Measurements from ENCODE around the gene ETV5. TPM values are rescaled to one million over a fixed set of nuclear protein-coding genes. Genes with fewer than 3 reads are reported as not detected.

Gene ETV5
- polyA plus RNA-seq, 2 of the 4 experiments (the other 2 are of a cell fraction): 20.5 to 54.7 TPM

DNA sequence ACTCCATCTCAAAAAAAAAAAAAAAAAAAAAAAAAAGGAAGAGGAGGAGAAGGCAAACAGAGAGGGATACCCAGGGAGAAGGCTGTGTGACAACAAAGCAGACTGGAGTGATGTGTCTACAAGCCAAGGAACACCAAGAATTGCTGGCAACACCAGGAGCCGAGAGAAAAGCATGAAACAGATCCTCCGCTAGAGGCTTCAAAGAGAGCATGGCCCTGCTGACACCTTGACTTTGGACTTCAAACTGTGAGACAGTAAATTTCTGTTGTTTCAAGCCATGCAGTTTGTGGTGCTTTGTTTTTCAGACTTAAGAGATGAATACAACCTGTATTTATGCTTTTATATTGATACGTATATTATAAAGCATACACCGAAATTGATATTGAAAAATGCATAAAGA lies 96.8 kb downstream of the ETV5 start:
- 67% methylated on average over 4 of the region's 4 CpGs for whole genome bisulfite sequencing (ENCODE audit: missing lambda C conversion rate)

DNA sequence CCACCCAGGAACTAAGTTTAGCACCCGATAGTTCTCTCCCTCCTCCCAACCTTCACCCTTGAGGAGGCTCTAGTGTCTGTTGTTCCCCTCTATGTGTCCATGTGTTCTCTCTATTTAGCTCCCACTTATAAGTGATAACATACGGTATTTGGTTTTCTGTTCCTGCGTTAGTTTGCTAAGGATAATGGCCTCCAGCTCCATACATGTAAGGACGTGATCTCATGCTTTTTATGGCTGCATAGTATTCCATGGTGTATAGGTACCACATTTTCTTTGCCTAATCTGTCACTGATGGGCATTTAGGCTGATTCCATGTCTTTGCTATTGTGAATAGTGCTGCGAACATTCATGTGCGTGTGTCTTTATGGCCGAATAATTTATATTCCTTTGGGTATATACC lies 104.2 kb downstream of the ETV5 start:
- no peaks in the 10 kb centered on the region for H3K4me1 ChIP-seq
- FAIRE-seq (no peak), ATAC-seq (no peak), DNase-seq (ENCODE audit: low read depth in 1 of 2, low spot score in 1 of 2) (no peak)
- CTCF ChIA-PET: interaction anchor here (1.0 kb wide), 1 partner anchor 134 kb away, joined by 3 read pairs; no protein-coding TSS in a partner anchor
- 76% methylated on average over 7 of the region's 7 CpGs for WGBS (ENCODE audit: missing lambda C conversion rate)
- POLR2A ChIA-PET: no interaction called here
- TF ChIP-seq, protein P1, sequence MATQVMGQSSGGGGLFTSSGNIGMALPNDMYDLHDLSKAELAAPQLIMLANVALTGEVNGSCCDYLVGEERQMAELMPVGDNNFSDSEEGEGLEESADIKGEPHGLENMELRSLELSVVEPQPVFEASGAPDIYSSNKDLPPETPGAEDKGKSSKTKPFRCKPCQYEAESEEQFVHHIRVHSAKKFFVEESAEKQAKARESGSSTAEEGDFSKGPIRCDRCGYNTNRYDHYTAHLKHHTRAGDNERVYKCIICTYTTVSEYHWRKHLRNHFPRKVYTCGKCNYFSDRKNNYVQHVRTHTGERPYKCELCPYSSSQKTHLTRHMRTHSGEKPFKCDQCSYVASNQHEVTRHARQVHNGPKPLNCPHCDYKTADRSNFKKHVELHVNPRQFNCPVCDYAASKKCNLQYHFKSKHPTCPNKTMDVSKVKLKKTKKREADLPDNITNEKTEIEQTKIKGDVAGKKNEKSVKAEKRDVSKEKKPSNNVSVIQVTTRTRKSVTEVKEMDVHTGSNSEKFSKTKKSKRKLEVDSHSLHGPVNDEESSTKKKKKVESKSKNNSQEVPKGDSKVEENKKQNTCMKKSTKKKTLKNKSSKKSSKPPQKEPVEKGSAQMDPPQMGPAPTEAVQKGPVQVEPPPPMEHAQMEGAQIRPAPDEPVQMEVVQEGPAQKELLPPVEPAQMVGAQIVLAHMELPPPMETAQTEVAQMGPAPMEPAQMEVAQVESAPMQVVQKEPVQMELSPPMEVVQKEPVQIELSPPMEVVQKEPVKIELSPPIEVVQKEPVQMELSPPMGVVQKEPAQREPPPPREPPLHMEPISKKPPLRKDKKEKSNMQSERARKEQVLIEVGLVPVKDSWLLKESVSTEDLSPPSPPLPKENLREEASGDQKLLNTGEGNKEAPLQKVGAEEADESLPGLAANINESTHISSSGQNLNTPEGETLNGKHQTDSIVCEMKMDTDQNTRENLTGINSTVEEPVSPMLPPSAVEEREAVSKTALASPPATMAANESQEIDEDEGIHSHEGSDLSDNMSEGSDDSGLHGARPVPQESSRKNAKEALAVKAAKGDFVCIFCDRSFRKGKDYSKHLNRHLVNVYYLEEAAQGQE (IDR thresholded peaks at IDR 0.05): no peak
- TF ChIP-seq HOXB5 (CRISPR knock-in tag; IDR thresholded peaks at IDR 0.05) (no peak), EHMT2 (IDR thresholded peaks at IDR 0.05; ENCODE audit: low read depth) (no peak), ZNF302 (CRISPR knock-in tag; IDR thresholded peaks at IDR 0.05) (no peak), SMC3 (IDR thresholded peaks at IDR 0.05) (no peak), BHLHE40 (IDR thresholded peaks at IDR 0.05; ENCODE audit: low read depth, low read length) (no peak), NR3C1 (IDR thresholded peaks at IDR 0.05) (no peak), HES2 (IDR thresholded peaks at IDR 0.05) (no peak), KDM1A (IDR thresholded peaks at IDR 0.05; ENCODE audit: low read depth) (no peak), ZC3H11A (IDR thresholded peaks at IDR 0.05) (no peak), ZFP36 (IDR thresholded peaks at IDR 0.05; ENCODE audit: borderline replicate concordance, partially characterized antibody) (no peak)
- no peak overlapping the region for H3K4me3 ChIP-seq
- no peak overlapping the region for H3K4me2 ChIP-seq
- H3K9me3 ChIP-seq: no peaks in the 10 kb centered on the region
- H3K27ac ChIP-seq: no peak overlapping the region

More for the DNA sequence above, 96.8 kb downstream of the ETV5 start:
- no peak for DNase-seq (ENCODE audit: low read depth in 1 of 2, low spot score in 1 of 2)
- TF ChIP-seq EHMT2 (IDR thresholded peaks at IDR 0.05; ENCODE audit: low read depth): no peak
- no peak for TF ChIP-seq EP300 (IDR thresholded peaks at IDR 0.05)
- TF ChIP-seq GATA3 (IDR thresholded peaks at IDR 0.05; ENCODE audit: borderline replicate concordance): no peak
- TF ChIP-seq ESRRA (IDR thresholded peaks at IDR 0.05; ENCODE audit: borderline replicate concordance, low read length): no peak
- no peak for TF ChIP-seq RARB (CRISPR knock-in tag; IDR thresholded peaks at IDR 0.05)
- no peak for TF ChIP-seq CBX8 (IDR thresholded peaks at IDR 0.05)
- TF ChIP-seq CHD2 (IDR thresholded peaks at IDR 0.05; ENCODE audit: low read length, partially characterized antibody): no peak
- TF ChIP-seq HOXA7 (CRISPR knock-in tag; IDR thresholded peaks at IDR 0.05): no peak
- FAIRE-seq: no peak
- ChIA-PET CTCF (no interaction called here), POLR2A (no interaction called here)
- no peak overlapping the region for H3K27ac ChIP-seq
- no peak for ATAC-seq
- H3K9me3 ChIP-seq: no peaks in the 10 kb centered on the region; the same call in 2 of the 3 replicates
- no peak overlapping the region for H3K4me2 ChIP-seq
- no peak overlapping the region for H3K4me3 ChIP-seq
- H3K4me1 ChIP-seq: no peaks in the 10 kb centered on the region

- Histone ChIP-seq H3K27ac (no peak overlapping the region), H3K9me3 (no peaks in the 10 kb centered on the region), H3K4me3 (no peak overlapping the region), H3K4me1 (no peaks in the 10 kb centered on the region), H3K4me2 (no peak overlapping the region)
- ATAC-seq (no peak), DNase-seq (ENCODE audit: low read depth in 1 of 2, low spot score in 1 of 2) (no peak), FAIRE-seq (no peak)
- WGBS (ENCODE audit: missing lambda C conversion rate): 26% methylated on average over 3 of the region's 3 CpGs
- TF ChIP-seq NR3C1 (IDR thresholded peaks at IDR 0.05) (no peak), MYC (IDR thresholded peaks at IDR 0.05; ENCODE audit: borderline replicate concordance, low read length) (no peak), HDAC2 (IDR thresholded peaks at IDR 0.05) (no peak), EHMT2 (IDR thresholded peaks at IDR 0.05; ENCODE audit: low read depth) (no peak), POLR2A (IDR thresholded peaks at IDR 0.05; ENCODE audit: low read length) (no peak), PBX3 (IDR thresholded peaks at IDR 0.05) (no peak), NPAS2 (CRISPR knock-in tag; IDR thresholded peaks at IDR 0.05; ENCODE audit: borderline replicate concordance) (no peak), RFX5 (IDR thresholded peaks at IDR 0.05) (no peak), ZNF302 (CRISPR knock-in tag; IDR thresholded peaks at IDR 0.05) (no peak)
- ChIA-PET CTCF (interaction anchor here (1.0 kb wide), 1 partner anchor 134 kb away, joined by 3 read pairs; no protein-coding TSS in a partner anchor), POLR2A (no interaction called here)
Observed at GRCh38 chr3:186004209-186004608, 104.7 kb downstream of the ETV5 start.

All from A549 (cell line).